Measurements from ENCODE around the gene DNMT3L.
"Not testable (repeated sequence)": the region's sequence is repeated elsewhere in the genome, so short reads cannot be mapped to it uniquely, and the experiment has no call there.

The DNMT3L gene

GRCh38 chr21:44289381-44290010, 27.8 kb upstream of the DNMT3L start:
- TF ChIP-seq Cebpa-rat (IDR thresholded peaks at IDR 0.05), result no peak
- Histone ChIP-seq H3K4me2 (no peak overlapping the region), H3K36me3 (no peaks in the 10 kb centered on the region), H3K4me3 (no peak overlapping the region), H4K20me1 (no peaks in the 10 kb centered on the region), H3K9ac (no peak overlapping the region), H3K27ac (peak overlapping the region; percentile 6; the same call in 1 of the 2 replicates), H3K9me3 (no peaks in the 10 kb centered on the region), H3K27me3 (no peaks in the 10 kb centered on the region), H3K4me1 (peaks cover 47% of the 10 kb centered on the region)

- H3K9ac ChIP-seq, result no peak overlapping the region
- no peaks in the 10 kb centered on the region for H4K20me1 ChIP-seq
- H3K4me2 ChIP-seq, result no peak overlapping the region
- no peak overlapping the region for H3K4me3 ChIP-seq
- no peak for TF ChIP-seq Cebpa-rat (IDR thresholded peaks at IDR 0.05)
- no peaks in the 10 kb centered on the region for H3K9me3 ChIP-seq
- peaks cover 51% of the 10 kb centered on the region for H3K4me1 ChIP-seq
- H3K36me3 ChIP-seq, result no peaks in the 10 kb centered on the region
- no peak overlapping the region for H3K27ac ChIP-seq
- no peaks in the 10 kb centered on the region for H3K27me3 ChIP-seq
Measured at GRCh38 chr21:44288251-44289110, 26.8 kb upstream of the DNMT3L start.

- Histone ChIP-seq H3K4me3 (no peak overlapping the region), H3K27ac (peak overlapping the region; percentile 51; the same call in 1 of the 2 replicates), H3K9me3 (no peaks in the 10 kb centered on the region), H3K4me2 (peak overlapping the region; percentile 43), H3K4me1 (peaks cover 58% of the 10 kb centered on the region), H4K20me1 (no peaks in the 10 kb centered on the region), H3K9ac (no peak overlapping the region), H3K36me3 (no peaks in the 10 kb centered on the region), H3K27me3 (no peaks in the 10 kb centered on the region)
- TF ChIP-seq Cebpa-rat (IDR thresholded peaks at IDR 0.05), result no peak
Measured at GRCh38 chr21:44286716-44287632, 25.3 kb upstream of the DNMT3L start.

GRCh38 chr21:44286086-44286715, 24.5 kb upstream of the DNMT3L start:
- H3K27ac ChIP-seq, result no peak overlapping the region
- H4K20me1 ChIP-seq, result no peaks in the 10 kb centered on the region
- no peak for TF ChIP-seq Cebpa-rat (IDR thresholded peaks at IDR 0.05)
- no peaks in the 10 kb centered on the region for H3K9me3 ChIP-seq
- H3K4me3 ChIP-seq, result no peak overlapping the region
- H3K4me2 ChIP-seq, result peak overlapping the region; percentile 43
- peaks cover 63% of the 10 kb centered on the region for H3K4me1 ChIP-seq
- H3K9ac ChIP-seq, result no peak overlapping the region
- no peaks in the 10 kb centered on the region for H3K27me3 ChIP-seq
- H3K36me3 ChIP-seq, result no peaks in the 10 kb centered on the region

GRCh38 chr21:44285138-44285992, 23.7 kb upstream of the DNMT3L start, which contains the start of gene AIRE:
AIRE (plus strand) TSS chr21:44285876; CDS start chr21:44286007, 131 bp downstream.
- TF ChIP-seq Cebpa-rat (IDR thresholded peaks at IDR 0.05), result no peak
- Histone ChIP-seq H3K27me3 (no peaks in the 10 kb centered on the region), H4K20me1 (no peaks in the 10 kb centered on the region), H3K9me3 (no peaks in the 10 kb centered on the region), H3K27ac (0 out of 2 replicates have a peak within 1 kb of the TSS, but pooled peaks have one; percentile 51), H3K4me3 (no peak within 1 kb of the TSS), H3K4me1 (peaks cover 71% of the 10 kb centered on the region), H3K36me3 (no peaks in the 10 kb centered on the region), H3K9ac (no peak within 1 kb of the TSS), H3K4me2 (peak within 1 kb of the TSS; percentile 86)

- peak overlapping the region; percentile 86 for H3K4me2 ChIP-seq
- H3K4me3 ChIP-seq, result no peak overlapping the region
- H4K20me1 ChIP-seq, result no peaks in the 10 kb centered on the region
- H3K36me3 ChIP-seq, result no peaks in the 10 kb centered on the region
- H3K27ac ChIP-seq, result peak overlapping the region; percentile 57
- TF ChIP-seq Cebpa-rat (IDR thresholded peaks at IDR 0.05), result no peak
- H3K9me3 ChIP-seq, result no peaks in the 10 kb centered on the region
- H3K4me1 ChIP-seq, result peaks cover 85% of the 10 kb centered on the region
- H3K9ac ChIP-seq, result peak overlapping the region; percentile 44; the same call in 1 of the 2 replicates
- no peaks in the 10 kb centered on the region for H3K27me3 ChIP-seq
Measured at GRCh38 chr21:44283948-44284347, 22.3 kb upstream of the DNMT3L start.

- not testable (repeated sequence) for H3K36me3 ChIP-seq, H3K27me3 ChIP-seq
- H3K4me1 ChIP-seq, result peaks cover 89% of the 10 kb centered on the region
Measured at GRCh38 chr21:44283211-44283785, 21.6 kb upstream of the DNMT3L start.

GRCh38 chr21:44282370-44282769, 20.7 kb upstream of the DNMT3L start:
- H3K9me3 ChIP-seq, result no peaks in the 10 kb centered on the region
- no peak for TF ChIP-seq Cebpa-rat (IDR thresholded peaks at IDR 0.05)
- no peaks in the 10 kb centered on the region for H4K20me1 ChIP-seq
- no peaks in the 10 kb centered on the region for H3K27me3 ChIP-seq
- H3K4me2 ChIP-seq, result peak overlapping the region; percentile 86
- no peaks in the 10 kb centered on the region for H3K36me3 ChIP-seq
- H3K9ac ChIP-seq, result no peak overlapping the region
- H3K4me3 ChIP-seq, result no peak overlapping the region
- H3K27ac ChIP-seq, result no peak overlapping the region; the same call in 1 of the 2 replicates
- peaks cover 83% of the 10 kb centered on the region for H3K4me1 ChIP-seq

More at GRCh38 chr21:44283211-44283785, 21.6 kb upstream of the DNMT3L start:
- peak overlapping the region; percentile 86 for H3K4me2 ChIP-seq
- H3K4me3 ChIP-seq, H3K9ac ChIP-seq, H4K20me1 ChIP-seq, H3K9me3 ChIP-seq, H3K27ac ChIP-seq: not testable (repeated sequence)

Measured in BLaER1 (cell line).